Right atrium auricular region (tissue), 2 donors: ENCODE measurements around the gene ADH4. TPM values are rescaled to one million over a fixed set of nuclear protein-coding genes. Genes with fewer than 3 reads are reported as not detected.
"Not testable (repeated sequence)": the region's sequence is repeated elsewhere in the genome, so short reads cannot be mapped to it uniquely, and the experiment has no call there.

ENCODE experiments used
- DNase-seq: peaks from one replicate; pipeline ENCODE4 v3.0.0-alpha.2; 2019; ENCODE audit warnings: low spot score
- H3K27ac ChIP-seq, 2 donors: fragments of 200-600 bp; sonication (generic); 1 replicate in 1 of 2; 2 replicates in 1 of 2; pipeline ENCODE4 v1.5.1; 2016 to 2019
- H3K27me3 ChIP-seq, 2 donors: fragments of 200-600 bp; sonication (generic); one replicate each; pipeline versions ENCODE4 v1.5.1 to v1.6.0; 2017 to 2019
- H3K36me3 ChIP-seq: fragments of 200-600 bp; sonication (generic); one replicate; pipeline ENCODE4 v1.5.1; 2016
- H3K4me1 ChIP-seq, 2 donors: fragments of 200-600 bp; sonication (generic); one replicate each; pipeline versions ENCODE4 v1.5.1 to v1.6.0; 2017 to 2019
- H3K4me3 ChIP-seq, 2 donors: fragments of 200-600 bp; sonication (generic); 1 replicate in 1 of 2; 2 replicates in 1 of 2; pipeline ENCODE4 v1.5.1; 2017 to 2019; ENCODE audit warnings: mild to moderate bottlenecking in 1 of 2, moderate library complexity in 1 of 2
- H3K9me3 ChIP-seq, 2 donors: fragments of 200-600 bp; sonication (generic); one replicate each; pipeline ENCODE4 v1.5.1; 2019
- total RNA-seq, 2 donors: library from RNA; depleted of rRNA; stranded (reverse); fragments of >200 nt; gene quantifications; one replicate each; pipeline ENCODE4 v1.1.0, GENCODE V29; 2016
- TF ChIP-seq, protein P1 (sequence below), 2 donors: fragments of 200-600 bp; sonication (generic); IDR thresholded peaks; one replicate each; pipeline ENCODE4 v1.5.1; 2019; ENCODE audit warnings: antibody characterized with exemption in 2 of 2

The ADH4 gene
- total RNA-seq, 2 donors from 2014 or later = not detected

GRCh38 chr4:99104153-99104552 is 39.9 kb downstream of the ADH4 start:
- H3K4me1 ChIP-seq = no peaks in the 10 kb centered on the region
- no peak for DNase-seq
- H3K27ac ChIP-seq = no peak overlapping the region
- H3K4me3 ChIP-seq = no peak overlapping the region
- H3K36me3 ChIP-seq = no peaks in the 10 kb centered on the region
- H3K27me3 ChIP-seq = no peaks in the 10 kb centered on the region
- TF ChIP-seq, protein P1, sequence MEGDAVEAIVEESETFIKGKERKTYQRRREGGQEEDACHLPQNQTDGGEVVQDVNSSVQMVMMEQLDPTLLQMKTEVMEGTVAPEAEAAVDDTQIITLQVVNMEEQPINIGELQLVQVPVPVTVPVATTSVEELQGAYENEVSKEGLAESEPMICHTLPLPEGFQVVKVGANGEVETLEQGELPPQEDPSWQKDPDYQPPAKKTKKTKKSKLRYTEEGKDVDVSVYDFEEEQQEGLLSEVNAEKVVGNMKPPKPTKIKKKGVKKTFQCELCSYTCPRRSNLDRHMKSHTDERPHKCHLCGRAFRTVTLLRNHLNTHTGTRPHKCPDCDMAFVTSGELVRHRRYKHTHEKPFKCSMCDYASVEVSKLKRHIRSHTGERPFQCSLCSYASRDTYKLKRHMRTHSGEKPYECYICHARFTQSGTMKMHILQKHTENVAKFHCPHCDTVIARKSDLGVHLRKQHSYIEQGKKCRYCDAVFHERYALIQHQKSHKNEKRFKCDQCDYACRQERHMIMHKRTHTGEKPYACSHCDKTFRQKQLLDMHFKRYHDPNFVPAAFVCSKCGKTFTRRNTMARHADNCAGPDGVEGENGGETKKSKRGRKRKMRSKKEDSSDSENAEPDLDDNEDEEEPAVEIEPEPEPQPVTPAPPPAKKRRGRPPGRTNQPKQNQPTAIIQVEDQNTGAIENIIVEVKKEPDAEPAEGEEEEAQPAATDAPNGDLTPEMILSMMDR (IDR thresholded peaks at IDR 0.05) = no peak
- no peaks in the 10 kb centered on the region for H3K9me3 ChIP-seq

GRCh38 chr4:99103166-99103565 is 40.9 kb downstream of the ADH4 start:
- H3K9me3 ChIP-seq = no peaks in the 10 kb centered on the region
- no peak overlapping the region for H3K27ac ChIP-seq
- no peak overlapping the region for H3K4me3 ChIP-seq
- H3K36me3 ChIP-seq = no peaks in the 10 kb centered on the region
- DNase-seq = no peak
- no peaks in the 10 kb centered on the region for H3K4me1 ChIP-seq
- H3K27me3 ChIP-seq = no peaks in the 10 kb centered on the region
- TF ChIP-seq, protein P1 (IDR thresholded peaks at IDR 0.05) = no peak

- H3K4me3 ChIP-seq = no peak overlapping the region
- no peaks in the 10 kb centered on the region for H3K4me1 ChIP-seq
- no peak for DNase-seq
- H3K9me3 ChIP-seq = no peaks in the 10 kb centered on the region
- TF ChIP-seq, protein P1 (IDR thresholded peaks at IDR 0.05) = no peak
- no peaks in the 10 kb centered on the region for H3K27me3 ChIP-seq
- no peaks in the 10 kb centered on the region for H3K36me3 ChIP-seq
- H3K27ac ChIP-seq = no peak overlapping the region
Measured at GRCh38 chr4:99102634-99103033, 41.5 kb downstream of the ADH4 start.

GRCh38 chr4:99100876-99101275 is 43.2 kb downstream of the ADH4 start:
- Histone ChIP-seq H3K4me1 (no peaks in the 10 kb centered on the region), H3K27me3 (no peaks in the 10 kb centered on the region), H3K36me3 (no peaks in the 10 kb centered on the region), H3K27ac (no peak overlapping the region), H3K9me3 (no peaks in the 10 kb centered on the region), H3K4me3 (no peak overlapping the region)
- no peak for DNase-seq
- TF ChIP-seq, protein P1 (IDR thresholded peaks at IDR 0.05) = no peak

GRCh38 chr4:99099814-99100213 is 44.3 kb downstream of the ADH4 start:
- not testable (repeated sequence) for H3K27me3 ChIP-seq, H3K9me3 ChIP-seq, H3K4me3 ChIP-seq, H3K27ac ChIP-seq, H3K4me1 ChIP-seq, DNase-seq, H3K36me3 ChIP-seq

DNA sequence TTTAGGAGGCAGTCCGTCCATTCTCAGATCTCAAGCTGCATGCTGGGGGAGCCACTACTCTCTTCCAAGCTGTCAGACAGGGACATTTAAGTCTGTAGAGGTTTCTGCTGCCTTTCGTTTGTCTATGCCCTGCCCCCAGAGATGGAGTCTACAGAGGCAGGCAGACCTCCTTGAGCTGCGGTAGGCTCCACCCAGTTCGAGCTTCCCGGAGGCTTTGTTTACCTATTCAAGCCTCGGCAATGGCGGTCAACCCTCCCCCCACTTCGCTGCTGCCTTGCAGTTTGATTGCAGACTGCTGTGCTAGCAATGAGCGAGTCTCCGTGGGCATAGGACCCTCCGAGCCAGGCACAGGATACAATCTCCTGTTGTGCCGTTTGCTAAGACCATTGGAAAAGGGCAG is 44.8 kb downstream of the ADH4 start:
- no peaks in the 10 kb centered on the region for H3K27me3 ChIP-seq
- H3K36me3 ChIP-seq = no peaks in the 10 kb centered on the region
- TF ChIP-seq, protein P1 (IDR thresholded peaks at IDR 0.05) = no peak
- H3K9me3 ChIP-seq = no peaks in the 10 kb centered on the region
- H3K27ac ChIP-seq = no peak overlapping the region
- no peaks in the 10 kb centered on the region for H3K4me1 ChIP-seq
- no peak for DNase-seq
- H3K4me3 ChIP-seq = no peak overlapping the region

GRCh38 chr4:99091841-99092240 is 52.3 kb downstream of the ADH4 start:
- H3K9me3 ChIP-seq, H3K36me3 ChIP-seq, H3K27ac ChIP-seq, DNase-seq, H3K27me3 ChIP-seq, H3K4me3 ChIP-seq: not testable (repeated sequence)
- peaks cover 0 to 11% of the 10 kb centered on the region in 2 donors for H3K4me1 ChIP-seq
